B cell (primary cell): Measurements from ENCODE around the gene SON. TPM values are rescaled to one million over a fixed set of nuclear protein-coding genes. Genes with fewer than 3 reads are reported as not detected.
"Not testable (repeated sequence)": the region's sequence is repeated elsewhere in the genome, so short reads cannot be mapped to it uniquely, and the experiment has no call there.

Experiments
- ATAC-seq: fragments of 200-7000 bp; cut with Tn5 transposase; one replicate; pipeline ENCODE4 v1.10.0; 2021; ENCODE audit warnings: low read depth, mild to moderate bottlenecking, moderate number of reproducible peaks, moderate library complexity
- CTCF ChIA-PET: fragments of 350-600 bp; sonication (Branson Sonifier 250); formaldehyde crosslinking; loops from one replicate; lab custom pipeline; 2021; ENCODE audit warnings: antibody characterized with exemption, inconsistent platforms; lab: Charles Lee
- POLR2A ChIA-PET: fragments of 350-600 bp; sonication (Branson Sonifier 250); formaldehyde crosslinking; loops from one replicate; lab custom pipeline; 2021; ENCODE audit warnings: antibody characterized with exemption; lab: Charles Lee
- DNase-seq: peaks from one replicate; pipeline ENCODE4 v3.0.0; 2013
- H2AFZ ChIP-seq: 2 replicates; pipeline ENCODE4 v1.6.1; 2012; ENCODE audit warnings: mild to moderate bottlenecking, low read depth, low read length; ENCODE audit not compliant: insufficient read depth, poor library complexity, severe bottlenecking
- H3K27ac ChIP-seq, 2 donors: 1 replicate in 1 of 2; 2 replicates in 1 of 2; pipeline ENCODE4 v1.5.1; 2012 to 2013; ENCODE audit warnings: low read length in 2 of 2, mild to moderate bottlenecking in 2 of 2, moderate library complexity in 1 of 2
- H3K27me3 ChIP-seq, 4 experiments: fragments of 200-600 bp in 1 of 4; sonication (generic) in 1 of 4; replicated peaks in 1 of 4; 1 replicate in 2 of 4; 2 replicates in 2 of 4; pipeline versions ENCODE4 v1.6.1 to v1.7.0; 2013 to 2016; ENCODE audit warnings: low read length in 3 of 4, mild to moderate bottlenecking in 2 of 4, mixed read lengths in 1 of 4, moderate library complexity in 1 of 4; ENCODE audit not compliant: insufficient read depth in 4 of 4, control insufficient read depth in 3 of 4; ENCODE audit errors: control extremely low read depth in 1 of 4
- H3K36me3 ChIP-seq, 2 experiments: replicated peaks in 1 of 2; 1 replicate in 1 of 2; 2 replicates in 1 of 2; pipeline versions ENCODE4 v1.6.1 to v1.7.1; 2013; ENCODE audit warnings: low read length in 1 of 2; ENCODE audit not compliant: insufficient read depth in 2 of 2, control insufficient read depth in 1 of 2; ENCODE audit errors: control extremely low read depth in 1 of 2, extremely low read depth in 1 of 2
- H3K4me1 ChIP-seq, 2 donors: fragments of 200-600 bp in 1 of 2; sonication (generic) in 1 of 2; 1 replicate in 1 of 2; 2 replicates in 1 of 2; pipeline versions ENCODE4 v1.5.1 to v1.6.1; 2013 to 2017; ENCODE audit warnings: low read length in 2 of 2; ENCODE audit not compliant: control insufficient read depth in 2 of 2, insufficient read depth in 2 of 2
- H3K4me2 ChIP-seq: replicated peaks from 2 replicates; pipeline ENCODE3; 2012; ENCODE audit warnings: mild to moderate bottlenecking, low read depth, low read length; ENCODE audit not compliant: poor library complexity, severe bottlenecking
- H3K4me3 ChIP-seq, 5 experiments: fragments of 200-600 bp in 1 of 5; sonication (generic) in 1 of 5; 1 replicate in 3 of 5; 2 replicates in 2 of 5; pipeline versions ENCODE4 v1.5.1 to v1.7.0; 2011 to 2016; ENCODE audit warnings: low read length in 4 of 5, mild to moderate bottlenecking in 4 of 5, low read depth in 2 of 5, control low read depth in 1 of 5, moderate library complexity in 1 of 5; ENCODE audit not compliant: insufficient read depth in 1 of 5; ENCODE audit errors: control extremely low read depth in 1 of 5, extremely low read depth in 1 of 5
- H3K79me2 ChIP-seq: fragments of 200-600 bp; sonication (generic); one replicate; pipeline ENCODE4 v1.6.0; 2016; ENCODE audit warnings: low read length; ENCODE audit not compliant: control insufficient read depth, insufficient read depth
- H3K9ac ChIP-seq: fragments of 200-600 bp; sonication (generic); 2 replicates; pipeline ENCODE4 v1.6.1; 2017; ENCODE audit warnings: mild to moderate bottlenecking, low read length, moderate library complexity
- H3K9me3 ChIP-seq, 3 donors: one replicate each; pipeline versions ENCODE4 v1.6.1 to v1.7.1; 2013; ENCODE audit warnings: low read length in 2 of 3; ENCODE audit not compliant: control insufficient read depth in 2 of 3, insufficient read depth in 1 of 3; ENCODE audit errors: control extremely low read depth in 1 of 3
- H4K20me1 ChIP-seq: 2 replicates; pipeline ENCODE4 v1.6.0; 2012; ENCODE audit warnings: mild to moderate bottlenecking, low read length; ENCODE audit not compliant: insufficient read depth, control insufficient read depth, poor library complexity, severe bottlenecking
- H3K27ac Mint-ChIP-seq: one replicate; pipeline ENCODE4 v1.8.0; 2021; ENCODE audit warnings: mixed read lengths
- H3K27me3 Mint-ChIP-seq: one replicate; pipeline ENCODE4 v1.8.0; 2021; ENCODE audit warnings: mixed read lengths
- H3K4me1 Mint-ChIP-seq: one replicate; pipeline ENCODE4 v1.8.0; 2021; ENCODE audit warnings: mixed read lengths
- H3K4me3 Mint-ChIP-seq: one replicate; pipeline ENCODE4 v1.8.0; 2021; ENCODE audit warnings: mixed read lengths
- H3K9me3 Mint-ChIP-seq: one replicate; pipeline ENCODE4 v1.8.0; 2022; ENCODE audit warnings: mixed read lengths; ENCODE audit not compliant: insufficient read depth
- CTCF ChIP-seq: fragments of 200-600 bp; IDR thresholded peaks from one replicate; pipeline ENCODE4 v1.8.0; 2022; ENCODE audit warnings: antibody characterized with exemption, mild to moderate bottlenecking
- EZH2 ChIP-seq: IDR thresholded peaks from 2 replicates; pipeline ENCODE4 v1.6.1; 2012; ENCODE audit warnings: borderline replicate concordance, low read depth, mild to moderate bottlenecking, moderate library complexity, low read length; ENCODE audit not compliant: insufficient read depth, poor library complexity, severe bottlenecking
- WGBS: methylation state at CpG from one replicate; pipeline ENCODE4 v1.1.5; 2013; ENCODE audit warnings: missing lambda C conversion rate; ENCODE audit not compliant: insufficient coverage; 5-methylcytosine and 5-hydroxymethylcytosine counted together
- intact Hi-C: fragments of 100-400 bp; cut with micrococcal nuclease; formaldehyde crosslinking; loops from one replicate; pipeline ENCODE4 v1.10.0; 2022
- polyA plus RNA-seq: library from polyadenylated mRNA; depleted of rRNA; stranded (reverse); fragments of >200 nt; gene quantifications from 2 replicates; pipeline ENCODE4 v1.2.3, GENCODE V29; 2012
- total RNA-seq, 2 donors: library from RNA; stranded (reverse); fragments of 120-200 nt in 1 of 2; gene quantifications; 1 replicate in 1 of 2; 2 replicates in 1 of 2; pipeline versions ENCODE4 v1.2.3 to v1.2.4, GENCODE V29; 2013 to 2022

The SON gene
- total and polyA plus RNA-seq, 2 donors (not counting 1 experiment from before 2014, with no cell fraction given): 92.0 to 463 TPM

DNA sequence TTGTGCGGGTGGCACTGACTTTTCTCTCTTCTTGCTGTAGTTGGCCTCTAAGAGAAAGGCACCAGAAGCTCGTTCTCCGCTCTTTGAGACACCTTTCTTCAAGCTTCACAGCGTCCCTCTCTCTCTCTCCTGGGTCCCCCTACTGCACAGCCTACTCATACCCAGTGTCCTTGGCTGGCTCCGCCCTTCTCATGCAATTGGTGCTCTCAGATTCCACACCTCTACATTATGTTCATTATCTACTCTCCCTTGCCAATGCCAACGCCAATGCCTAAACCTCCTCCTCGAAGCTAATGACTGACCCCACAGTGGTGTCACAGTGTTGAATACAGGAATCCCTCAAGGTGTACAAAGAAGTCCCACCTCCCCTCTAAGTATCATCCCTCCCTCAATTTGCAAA is 46.5 kb upstream of the SON start:
- Mint-ChIP-seq H3K27me3 (no peaks in the 10 kb centered on the region), H3K4me3 (no peak overlapping the region), H3K9me3 (no peaks in the 10 kb centered on the region), H3K27ac (no peak overlapping the region), H3K4me1 (peaks cover 5% of the 10 kb centered on the region)
- H3K9me3 ChIP-seq: no peaks in the 10 kb centered on the region
- TF ChIP-seq EZH2 (no peak), CTCF (no peak)
- no peak overlapping the region for H3K27ac ChIP-seq
- peaks cover 0 to 4% of the 10 kb centered on the region in 2 donors for H3K4me1 ChIP-seq
- intact Hi-C loops: no loop called here
- H3K27me3 ChIP-seq: no peaks in the 10 kb centered on the region
- ATAC-seq (no peak), DNase-seq (no peak)
- H3K4me3 ChIP-seq: no peak overlapping the region
- H3K9ac ChIP-seq: no peak overlapping the region
- H3K4me2 ChIP-seq: no peak overlapping the region
- CTCF ChIA-PET: no interaction called here
- no peaks in the 10 kb centered on the region for H3K36me3 ChIP-seq
- POLR2A ChIA-PET: no interaction called here
- H2AFZ ChIP-seq: no peak overlapping the region
- no peaks in the 10 kb centered on the region for H3K79me2 ChIP-seq
- H4K20me1 ChIP-seq: no peaks in the 10 kb centered on the region
- 66% methylated on average over 6 of the region's 7 CpGs for WGBS

DNA sequence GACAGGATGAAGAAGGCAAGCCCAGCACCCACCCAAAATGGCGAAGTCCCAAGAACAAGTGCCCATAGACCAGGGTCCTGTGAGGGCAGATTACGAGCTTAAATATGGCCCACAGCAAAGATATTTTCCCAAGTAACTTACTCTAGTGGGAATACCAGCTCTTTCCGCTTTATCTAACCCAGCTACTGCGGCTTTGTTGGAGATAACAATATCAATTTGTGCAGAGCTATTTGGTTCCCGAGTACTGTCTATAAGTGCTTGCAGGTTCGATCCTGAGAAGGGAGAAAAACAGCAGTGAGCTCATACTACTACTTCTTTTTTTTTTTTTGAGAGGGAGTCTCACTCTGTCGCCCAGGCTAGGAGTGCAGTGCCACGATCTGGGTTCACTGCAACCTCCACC is 37.0 kb upstream of the SON start:
- WGBS: 100% methylated on average over 1 of the region's 8 CpGs
- H3K27ac Mint-ChIP-seq: no peak overlapping the region
- H3K4me3 Mint-ChIP-seq: no peak overlapping the region
- Histone ChIP-seq H3K4me2 (no peak overlapping the region), H3K27ac (no peak overlapping the region), H3K36me3 (peaks cover 0 to 36% of the 10 kb centered on the region in 2 experiments), H2AFZ (no peak overlapping the region), H3K9me3 (no peaks in the 10 kb centered on the region), H3K9ac (no peak overlapping the region), H3K4me1 (no peaks in the 10 kb centered on the region), H3K4me3 (no peak overlapping the region), H3K27me3 (no peaks in the 10 kb centered on the region), H3K79me2 (no peaks in the 10 kb centered on the region), H4K20me1 (no peaks in the 10 kb centered on the region)
- ChIA-PET POLR2A (interaction anchor here (0.6 kb wide), 1 partner anchor 88 kb away, joined by 10 read pairs; no protein-coding TSS in a partner anchor), CTCF (interaction anchor here (1.2 kb wide), 1 partner anchor 26 kb away, joined by 3 read pairs; the partner anchor contains the start of gene TMEM50B)
- intact Hi-C loops: no loop called here
- H3K9me3 Mint-ChIP-seq: peaks cover 3% of the 10 kb centered on the region
- H3K27me3 Mint-ChIP-seq: no peaks in the 10 kb centered on the region
- DNase-seq: no peak
- H3K4me1 Mint-ChIP-seq: no peaks in the 10 kb centered on the region
- no peak for TF ChIP-seq CTCF
- no peak for TF ChIP-seq EZH2
- no peak for ATAC-seq

GRCh38 chr21:33507003-33507402 is 35.8 kb upstream of the SON start:
- H3K27me3 ChIP-seq, H3K9ac ChIP-seq, H3K9me3 ChIP-seq, H3K27ac Mint-ChIP-seq, H3K4me2 ChIP-seq, H3K27ac ChIP-seq, intact Hi-C loops, POLR2A ChIA-PET, H3K4me3 Mint-ChIP-seq, H3K79me2 ChIP-seq, H4K20me1 ChIP-seq, H2AFZ ChIP-seq, H3K4me1 ChIP-seq, H3K9me3 Mint-ChIP-seq, H3K27me3 Mint-ChIP-seq, H3K4me3 ChIP-seq, ATAC-seq, H3K4me1 Mint-ChIP-seq, DNase-seq: not testable (repeated sequence)
- H3K36me3 ChIP-seq: peaks cover 3 to 44% of the 10 kb centered on the region in 2 experiments
- CTCF ChIA-PET: interaction anchor here (1.2 kb wide), 1 partner anchor 27 kb away, joined by 3 read pairs; the partner anchor contains the start of gene TMEM50B
- WGBS: no CpG with 5 or more reads among the region's 1 CpG
